ENCODE results near the gene ADAMTSL3. TPM values are rescaled to one million over a fixed set of nuclear protein-coding genes. Genes with fewer than 3 reads are reported as not detected.

The ADAMTSL3 gene
- total and polyA plus RNA-seq, 2 of the 8 experiments (the other 6 are each of a cell fraction or from before 2014, with no cell fraction given): 0.35 to 1.4 TPM

DNA sequence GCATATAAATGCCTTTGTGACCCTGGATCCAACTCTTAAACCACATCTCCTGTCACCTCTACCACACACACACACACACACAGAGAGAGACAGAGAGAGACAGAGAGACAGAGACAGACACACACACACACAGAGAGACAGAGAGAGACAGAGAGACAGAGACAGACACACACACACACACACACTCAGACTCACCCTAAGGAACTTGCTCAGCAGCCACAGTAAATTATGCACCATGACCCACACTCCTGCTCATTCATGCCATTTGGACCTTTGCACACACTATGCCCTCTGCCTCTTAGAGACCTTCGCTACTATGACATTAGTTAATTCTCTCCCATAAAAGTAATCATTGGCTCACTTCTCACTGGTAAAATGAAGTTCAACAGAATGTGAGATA, 275.7 kb downstream of the ADAMTSL3 start:
- H3K14ac ChIP-seq (ENCODE audit: insufficient read length): no peak overlapping the region
- H3K27ac ChIP-seq (ENCODE audit: low read depth, low read length): no peak overlapping the region
- no peak overlapping the region for H3K56ac ChIP-seq (replicated peaks; ENCODE audit: insufficient read length, low read depth, low read length)
- no peak overlapping the region for H2BK12ac ChIP-seq (ENCODE audit: low read depth, low read length)
- H3K18ac ChIP-seq (ENCODE audit: extremely low read depth, low read length): no peak overlapping the region
- H4K20me1 ChIP-seq (replicated peaks in 1 of 2; ENCODE audit: control insufficient read depth in 1 of 2, insufficient read depth in 2 of 2, low read length in 2 of 2): no peaks in the 10 kb centered on the region
- H3K4me2 ChIP-seq (ENCODE audit: insufficient read depth in 1 of 2, low read depth in 2 of 2, low read length in 2 of 2): no peak overlapping the region
- H3K79me1 ChIP-seq (ENCODE audit: low read depth, low read length): no peaks in the 10 kb centered on the region
- no peak overlapping the region for H2BK20ac ChIP-seq (ENCODE audit: low read length)
- no peak overlapping the region for H2BK5ac ChIP-seq (ENCODE audit: low read depth, low read length)
- H2BK15ac ChIP-seq (ENCODE audit: low read length): no peak overlapping the region
- H3K9me3 ChIP-seq (ENCODE audit: insufficient read depth in 2 of 2, low read depth in 1 of 2, low read length in 1 of 2): peaks cover 4 to 13% of the 10 kb centered on the region in 2 experiments; a peak in 3 of 4 replicates
- POLR2A ChIA-PET (ENCODE audit: partially characterized antibody): no interaction called here
- H3K4me1 ChIP-seq (replicated peaks in 1 of 4; ENCODE audit: control insufficient read depth in 3 of 4, insufficient read depth in 4 of 4, low read length in 3 of 4): no peaks in the 10 kb centered on the region
- no peak overlapping the region for H2AK5ac ChIP-seq (ENCODE audit: low read depth, low read length)
- CTCF ChIA-PET (ENCODE audit: partially characterized antibody): interaction anchor here (1.7 kb wide), 1 partner anchor 105 kb away, joined by 4 read pairs; no protein-coding TSS in a partner anchor
- H4K91ac ChIP-seq (replicated peaks; ENCODE audit: insufficient read length, low read length): no peak overlapping the region
- H3K79me2 ChIP-seq (ENCODE audit: control insufficient read depth in 1 of 2, insufficient read depth in 2 of 2, low read length in 2 of 2): no peaks in the 10 kb centered on the region
- no peak overlapping the region for H2AFZ ChIP-seq (ENCODE audit: low read length)
- DNase-seq (ENCODE audit: low read depth in 1 of 2, low spot score in 2 of 2) (no peak), FAIRE-seq (no peak)
- no peak overlapping the region for H2BK120ac ChIP-seq (replicated peaks; ENCODE audit: low read depth, low read length)
- no peak overlapping the region for H3K4ac ChIP-seq (replicated peaks; ENCODE audit: insufficient read length, low read depth, low read length)
- no peaks in the 10 kb centered on the region for H3K23me2 ChIP-seq (ENCODE audit: low read depth, low read length)
- no peak overlapping the region for H3K4me3 ChIP-seq (ENCODE audit: extremely low read depth in 1 of 4, insufficient read depth in 2 of 4, low read depth in 3 of 4, low read length in 4 of 4)
- no peaks in the 10 kb centered on the region for H3K27me3 ChIP-seq (replicated peaks in 1 of 4; ENCODE audit: control insufficient read depth in 3 of 4, extremely low read depth in 1 of 4, insufficient read depth in 3 of 4, low read length in 3 of 4)
- H3K36me3 ChIP-seq (ENCODE audit: control insufficient read depth in 2 of 4, insufficient read depth in 4 of 4, low read length in 3 of 4): no peaks in the 10 kb centered on the region
- H3K9ac ChIP-seq (replicated peaks in 1 of 4; ENCODE audit: extremely low read depth in 1 of 4, low read depth in 3 of 4, low read length in 3 of 4): no peak overlapping the region
- 100% methylated on average over 1 of the region's 1 CpG; no CpG with 5 or more reads in 1 of the 2 experiments for WGBS, 2 experiments (ENCODE audit: extremely low coverage in 1 of 2, insufficient coverage in 1 of 2, insufficient read length in 1 of 2, insufficient replicate concordance in 2 of 2, low coverage in 1 of 2, low lambda C conversion rate in 2 of 2, missing lambda C conversion rate in 1 of 2)
- H3K23ac ChIP-seq (ENCODE audit: insufficient read length): no peak overlapping the region
- H4K8ac ChIP-seq (ENCODE audit: extremely low read depth, insufficient read depth, low read length): no peak overlapping the region
- H4K5ac ChIP-seq (ENCODE audit: insufficient read length, low read depth, low read length): no peak overlapping the region
- TF ChIP-seq GABPA (IDR thresholded peaks at IDR 0.05; ENCODE audit: borderline replicate concordance, insufficient read depth, low read length) (no peak), SP2 (IDR thresholded peaks at IDR 0.05; ENCODE audit: low read length) (no peak), JUND (IDR thresholded peaks at IDR 0.05; ENCODE audit: low read length) (no peak), BACH1 (IDR thresholded peaks at IDR 0.05; ENCODE audit: low read length) (no peak), KDM5A (IDR thresholded peaks at IDR 0.05; ENCODE audit: low read length) (no peak), BCL11A (IDR thresholded peaks at IDR 0.05; ENCODE audit: low read depth in 2 of 2, low read length in 2 of 2) (no peak), TEAD4 (IDR thresholded peaks at IDR 0.05; ENCODE audit: low read depth, low read length) (no peak), CHD1 (IDR thresholded peaks at IDR 0.05; ENCODE audit: low read depth, low read length) (no peak), TAF7 (optimal IDR thresholded peaks at IDR 0.05; ENCODE audit: borderline replicate concordance, low read depth, low read length) (no peak), CREB1 (IDR thresholded peaks at IDR 0.05) (no peak), TCF12 (IDR thresholded peaks at IDR 0.05; ENCODE audit: low read depth, low read length) (no peak), NANOG (IDR thresholded peaks at IDR 0.05; ENCODE audit: insufficient read depth, low read depth, low read length, poor library complexity, severe bottlenecking) (no peak)
- TF ChIP-seq, protein P1, sequence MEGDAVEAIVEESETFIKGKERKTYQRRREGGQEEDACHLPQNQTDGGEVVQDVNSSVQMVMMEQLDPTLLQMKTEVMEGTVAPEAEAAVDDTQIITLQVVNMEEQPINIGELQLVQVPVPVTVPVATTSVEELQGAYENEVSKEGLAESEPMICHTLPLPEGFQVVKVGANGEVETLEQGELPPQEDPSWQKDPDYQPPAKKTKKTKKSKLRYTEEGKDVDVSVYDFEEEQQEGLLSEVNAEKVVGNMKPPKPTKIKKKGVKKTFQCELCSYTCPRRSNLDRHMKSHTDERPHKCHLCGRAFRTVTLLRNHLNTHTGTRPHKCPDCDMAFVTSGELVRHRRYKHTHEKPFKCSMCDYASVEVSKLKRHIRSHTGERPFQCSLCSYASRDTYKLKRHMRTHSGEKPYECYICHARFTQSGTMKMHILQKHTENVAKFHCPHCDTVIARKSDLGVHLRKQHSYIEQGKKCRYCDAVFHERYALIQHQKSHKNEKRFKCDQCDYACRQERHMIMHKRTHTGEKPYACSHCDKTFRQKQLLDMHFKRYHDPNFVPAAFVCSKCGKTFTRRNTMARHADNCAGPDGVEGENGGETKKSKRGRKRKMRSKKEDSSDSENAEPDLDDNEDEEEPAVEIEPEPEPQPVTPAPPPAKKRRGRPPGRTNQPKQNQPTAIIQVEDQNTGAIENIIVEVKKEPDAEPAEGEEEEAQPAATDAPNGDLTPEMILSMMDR (IDR thresholded peaks at IDR 0.05; ENCODE audit: control extremely low read depth in 1 of 3, insufficient read depth in 1 of 3, low read depth in 1 of 3, low read length in 3 of 3): no peak
